Testis (tissue), 3 donors: ENCODE data around the gene CDH20. TPM values are rescaled to one million over a fixed set of nuclear protein-coding genes. Genes with fewer than 3 reads are reported as not detected.

Source experiments
- DNase-seq: peaks from one replicate; pipeline ENCODE4 v3.0.0-alpha.2; 2019
- H3K27ac ChIP-seq, 2 donors: fragments of 200-600 bp; sonication (generic); one replicate each; pipeline ENCODE4 v1.5.1; 2019
- H3K27me3 ChIP-seq: fragments of 200-600 bp; sonication (generic); one replicate; pipeline ENCODE4 v1.5.1; 2019
- H3K36me3 ChIP-seq: fragments of 200-600 bp; sonication (generic); one replicate; pipeline ENCODE4 v1.5.1; 2017; ENCODE audit warnings: low read depth; ENCODE audit errors: missing control alignments
- H3K4me1 ChIP-seq: fragments of 200-600 bp; sonication (generic); one replicate; pipeline ENCODE4 v1.5.1; 2019
- H3K4me3 ChIP-seq, 2 donors: fragments of 200-600 bp; sonication (generic); one replicate each; pipeline ENCODE4 v1.5.1; 2017 to 2019
- H3K9me3 ChIP-seq: fragments of 200-600 bp; sonication (generic); one replicate; pipeline ENCODE4 v1.5.1; 2017
- POLR2A ChIP-seq: fragments of 450-650 bp; IDR thresholded peaks from one replicate; pipeline ENCODE4 v1.6.1; 2017; ENCODE audit warnings: antibody characterized with exemption, mild to moderate bottlenecking, moderate library complexity
- WGBS, 2 donors: methylation state at CpG; one replicate each; pipeline ENCODE4 v1.1.5; 2018; 5-methylcytosine and 5-hydroxymethylcytosine counted together
- intact Hi-C: fragments of 100-400 bp; cut with DNase I; formaldehyde crosslinking; loops from one replicate; pipeline ENCODE4 v1.15.1; 2023; ENCODE audit warnings: low total_unique reads
- polyA plus RNA-seq: library from polyadenylated mRNA; stranded (reverse); fragments of 350-450 nt; fragmentation: Illumina TruSeq; extraction: RNeasy Lipid Tissue Mini Kit (QIAGEN cat#74804); gene quantifications from one replicate; pipeline ENCODE4 v1.2.3, GENCODE V29; 2014; ENCODE audit warnings: low read depth, low replicate concordance; ENCODE audit not compliant: insufficient read depth
- total RNA-seq, 2 donors: library from RNA; depleted of rRNA; stranded (reverse); fragments of >200 nt; gene quantifications; one replicate each; pipeline ENCODE4 v1.2.3, GENCODE V29; 2016
- TF ChIP-seq, protein P1 (sequence below), 3 experiments: fragments of 450-650 bp in 2 of 3; fragments of 200-600 bp in 1 of 3; sonication (generic) in 1 of 3; IDR thresholded peaks; one replicate each; pipeline ENCODE4 v1.5.1; 2016 to 2019; ENCODE audit warnings: antibody characterized with exemption in 3 of 3, mild to moderate bottlenecking in 2 of 3, moderate library complexity in 1 of 3

CDH20 gene
- total and polyA plus RNA-seq, 3 donors from 2014 or later: 0.16 to 0.88 (median 0.37) TPM

DNA sequence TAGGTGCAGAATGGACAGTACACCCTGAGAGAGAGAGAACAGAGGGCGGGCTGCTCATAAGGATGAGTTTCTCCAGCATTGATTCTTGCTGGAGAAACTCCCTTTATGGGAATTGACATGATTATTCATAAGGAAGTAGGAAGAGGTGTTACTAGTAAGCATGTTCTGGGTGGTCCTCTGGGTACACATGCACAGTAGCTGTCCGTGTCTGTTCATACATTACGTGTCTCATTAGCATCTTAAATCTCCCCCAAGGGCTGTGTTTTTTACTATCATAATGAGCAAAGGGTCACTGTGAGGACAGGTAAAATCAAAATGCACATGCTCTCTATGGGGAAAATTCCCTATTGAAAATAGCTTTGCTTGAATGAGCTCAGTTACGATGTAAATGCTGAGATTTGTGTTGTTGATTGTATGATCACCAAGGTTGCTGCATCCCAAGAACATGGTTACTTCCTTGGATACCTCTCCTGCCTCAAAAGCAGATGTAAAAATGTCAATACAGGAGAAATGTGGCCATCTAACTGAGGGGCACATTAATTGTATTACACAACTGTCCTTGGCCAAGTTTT, 238.9 kb downstream of the CDH20 start:
- H3K36me3 ChIP-seq: no peaks in the 10 kb centered on the region
- TF ChIP-seq, protein P1, sequence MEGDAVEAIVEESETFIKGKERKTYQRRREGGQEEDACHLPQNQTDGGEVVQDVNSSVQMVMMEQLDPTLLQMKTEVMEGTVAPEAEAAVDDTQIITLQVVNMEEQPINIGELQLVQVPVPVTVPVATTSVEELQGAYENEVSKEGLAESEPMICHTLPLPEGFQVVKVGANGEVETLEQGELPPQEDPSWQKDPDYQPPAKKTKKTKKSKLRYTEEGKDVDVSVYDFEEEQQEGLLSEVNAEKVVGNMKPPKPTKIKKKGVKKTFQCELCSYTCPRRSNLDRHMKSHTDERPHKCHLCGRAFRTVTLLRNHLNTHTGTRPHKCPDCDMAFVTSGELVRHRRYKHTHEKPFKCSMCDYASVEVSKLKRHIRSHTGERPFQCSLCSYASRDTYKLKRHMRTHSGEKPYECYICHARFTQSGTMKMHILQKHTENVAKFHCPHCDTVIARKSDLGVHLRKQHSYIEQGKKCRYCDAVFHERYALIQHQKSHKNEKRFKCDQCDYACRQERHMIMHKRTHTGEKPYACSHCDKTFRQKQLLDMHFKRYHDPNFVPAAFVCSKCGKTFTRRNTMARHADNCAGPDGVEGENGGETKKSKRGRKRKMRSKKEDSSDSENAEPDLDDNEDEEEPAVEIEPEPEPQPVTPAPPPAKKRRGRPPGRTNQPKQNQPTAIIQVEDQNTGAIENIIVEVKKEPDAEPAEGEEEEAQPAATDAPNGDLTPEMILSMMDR (IDR thresholded peaks at IDR 0.05): no peak
- TF ChIP-seq POLR2A: no peak
- H3K9me3 ChIP-seq: no peaks in the 10 kb centered on the region
- intact Hi-C loops: no loop called here
- no peak for DNase-seq
- WGBS, 2 donors: 94 to 98% methylated on average over 4 of the region's 4 CpGs
- H3K4me3 ChIP-seq: no peak overlapping the region
- H3K27ac ChIP-seq: no peak overlapping the region
- no peaks in the 10 kb centered on the region for H3K27me3 ChIP-seq
- H3K4me1 ChIP-seq: no peaks in the 10 kb centered on the region

DNA sequence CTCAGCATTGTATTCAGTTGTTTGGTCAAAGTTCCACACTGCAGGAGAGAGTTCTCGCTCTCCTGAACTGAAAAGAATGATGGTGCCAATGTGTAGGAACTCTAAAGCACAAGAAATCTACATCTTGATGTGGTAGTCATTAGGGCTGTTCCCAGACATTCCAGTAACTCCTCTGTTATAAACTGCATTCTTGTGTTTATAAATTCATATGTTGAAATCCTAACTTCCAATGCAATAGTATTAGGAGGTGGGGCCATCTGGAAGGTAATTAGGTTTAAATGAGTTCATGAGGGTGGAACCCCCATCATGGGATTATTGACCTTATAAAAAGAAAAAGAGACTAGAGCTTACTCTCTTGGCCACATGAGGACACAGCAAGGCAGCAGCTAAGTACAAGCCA, 239.6 kb downstream of the CDH20 start:
- intact Hi-C loops: no loop called here
- WGBS, 2 donors: 92 to 96% methylated on average over 1 of the region's 1 CpG

DNA sequence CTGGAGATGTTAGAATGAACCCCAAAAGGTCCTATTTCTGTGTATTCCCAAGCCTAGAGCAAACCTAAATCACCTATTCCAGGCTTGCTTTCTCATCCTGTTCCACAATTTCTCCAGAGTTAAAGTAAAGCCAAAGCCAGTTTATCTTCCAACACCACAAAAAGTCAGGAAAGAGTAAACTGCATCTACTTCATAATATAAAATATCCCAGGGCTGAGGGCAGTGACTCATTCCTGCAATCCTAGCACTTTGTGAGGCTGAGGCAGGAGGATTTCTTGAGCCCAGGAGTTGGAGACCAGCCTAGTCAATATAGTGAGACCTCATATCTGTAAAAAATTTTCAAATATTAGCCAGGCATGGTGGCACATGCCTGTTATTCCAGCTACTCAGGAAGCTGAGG, 241.4 kb downstream of the CDH20 start:
- Histone ChIP-seq H3K27me3 (no peaks in the 10 kb centered on the region), H3K4me3 (no peak overlapping the region)
- intact Hi-C loops: no loop called here

More for the DNA sequence above, 239.6 kb downstream of the CDH20 start:
- no peaks in the 10 kb centered on the region for H3K36me3 ChIP-seq
- no peak for TF ChIP-seq POLR2A
- TF ChIP-seq, protein P1 (IDR thresholded peaks at IDR 0.05): no peak
- H3K27ac ChIP-seq: no peak overlapping the region
- DNase-seq: no peak
- no peaks in the 10 kb centered on the region for H3K4me1 ChIP-seq
- no peak overlapping the region for H3K4me3 ChIP-seq
- no peaks in the 10 kb centered on the region for H3K9me3 ChIP-seq
- H3K27me3 ChIP-seq: no peaks in the 10 kb centered on the region

DNA sequence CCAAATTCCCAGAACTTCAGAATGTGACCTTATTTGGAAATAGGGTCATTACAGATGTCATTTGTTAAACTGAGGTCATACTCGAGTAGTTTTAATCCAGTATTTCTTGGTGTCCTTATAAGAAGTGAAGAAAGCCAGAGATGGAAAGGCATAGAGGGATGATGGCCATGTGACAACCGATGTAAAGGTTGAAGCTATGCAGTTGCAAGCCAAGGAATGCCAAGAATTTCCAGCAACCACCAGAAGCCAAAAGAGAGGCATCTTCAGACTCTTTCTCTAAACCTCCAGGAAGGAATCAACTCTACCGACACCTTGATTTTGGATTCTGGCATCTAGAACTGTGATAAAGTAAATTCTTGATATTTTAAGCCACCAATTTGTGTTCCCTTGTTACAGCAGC, 242.2 kb downstream of the CDH20 start:
- H3K9me3 ChIP-seq: no peaks in the 10 kb centered on the region
- no peaks in the 10 kb centered on the region for H3K36me3 ChIP-seq
- H3K27me3 ChIP-seq: no peaks in the 10 kb centered on the region
- H3K27ac ChIP-seq: no peak overlapping the region
- no peak overlapping the region for H3K4me3 ChIP-seq
- intact Hi-C loops: no loop called here
- TF ChIP-seq, protein P1 (IDR thresholded peaks at IDR 0.05): no peak
- no peak for TF ChIP-seq POLR2A
- H3K4me1 ChIP-seq: no peaks in the 10 kb centered on the region
- 72 to 78% methylated on average over 3 of the region's 3 CpGs for WGBS, 2 donors
- no peak for DNase-seq

More for the DNA sequence above, 241.4 kb downstream of the CDH20 start:
- Histone ChIP-seq H3K36me3 (no peaks in the 10 kb centered on the region), H3K9me3 (no peaks in the 10 kb centered on the region), H3K27ac (no peak overlapping the region), H3K4me1 (no peaks in the 10 kb centered on the region)
- no peak for DNase-seq
- TF ChIP-seq, protein P1 (IDR thresholded peaks at IDR 0.05): no peak
- TF ChIP-seq POLR2A: no peak

DNA sequence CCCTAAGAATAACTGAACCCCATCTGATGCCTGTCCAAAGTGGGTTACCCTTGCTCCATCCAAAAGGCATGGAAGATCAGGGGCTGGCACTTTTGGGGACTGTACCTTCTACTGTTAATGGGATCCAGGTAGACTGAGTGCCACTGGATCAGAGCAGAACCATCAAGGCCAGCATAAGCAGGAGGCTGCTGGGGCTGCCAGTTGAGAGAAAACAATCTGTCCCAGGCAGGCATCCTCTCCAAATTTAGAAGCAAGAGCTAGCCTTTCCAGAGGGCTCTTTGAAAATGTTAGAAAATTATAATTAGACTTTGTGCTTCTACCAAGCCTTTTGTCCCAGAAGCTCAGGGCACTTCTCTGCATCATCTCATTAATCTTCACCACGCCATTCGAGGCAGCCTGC, 245.6 kb downstream of the CDH20 start:
- 64 to 78% methylated on average over 2 of the region's 2 CpGs for WGBS, 2 donors
- no peak for DNase-seq
- Histone ChIP-seq H3K36me3 (no peaks in the 10 kb centered on the region), H3K27ac (no peak overlapping the region), H3K4me3 (no peak overlapping the region), H3K4me1 (peaks cover 7% of the 10 kb centered on the region), H3K27me3 (no peaks in the 10 kb centered on the region), H3K9me3 (no peaks in the 10 kb centered on the region)
- TF ChIP-seq, protein P1 (IDR thresholded peaks at IDR 0.05): no peak
- TF ChIP-seq POLR2A: no peak
- intact Hi-C loops: no loop called here
